ENCODE results near the gene MED13L.

The MED13L gene

GRCh38 chr12:116130431-116130830 lies 147.1 kb downstream of the MED13L start:
- DNase-seq (ENCODE audit: low read depth in 2 of 2) = no peak

- no peak for DNase-seq (ENCODE audit: low read depth in 2 of 2)
Measured at GRCh38 chr12:116128779-116129178, 148.7 kb downstream of the MED13L start.

GRCh38 chr12:116127859-116128258 lies 149.6 kb downstream of the MED13L start:
- no peak for DNase-seq (ENCODE audit: low read depth in 2 of 2)

GRCh38 chr12:116126610-116127009 lies 150.9 kb downstream of the MED13L start:
- DNase-seq (ENCODE audit: low read depth in 2 of 2) = no peak

GRCh38 chr12:116125956-116126566 lies 151.4 kb downstream of the MED13L start:
- no peak for DNase-seq (ENCODE audit: low read depth in 2 of 2)

GRCh38 chr12:116125084-116125483 lies 152.4 kb downstream of the MED13L start:
- no peak for DNase-seq (ENCODE audit: low read depth in 2 of 2)

GRCh38 chr12:116123451-116124258 lies 153.8 kb downstream of the MED13L start:
- DNase-seq (ENCODE audit: low read depth in 2 of 2) = peak; percentile 5 to 6

- no peak for DNase-seq (ENCODE audit: low read depth in 2 of 2)
Measured at GRCh38 chr12:116122628-116123027, 154.9 kb downstream of the MED13L start.

- DNase-seq (ENCODE audit: low read depth in 2 of 2) = no peak
Measured at GRCh38 chr12:116121453-116121871, 156.0 kb downstream of the MED13L start.

- DNase-seq (ENCODE audit: low read depth in 2 of 2) = no peak
Measured at GRCh38 chr12:116116650-116117424, 160.7 kb downstream of the MED13L start.

- no peak for DNase-seq (ENCODE audit: low read depth in 2 of 2)
Measured at GRCh38 chr12:116113398-116114130, 163.9 kb downstream of the MED13L start.

GRCh38 chr12:116106870-116107269 lies 170.6 kb downstream of the MED13L start:
- no peak for DNase-seq (ENCODE audit: low read depth in 2 of 2)

- DNase-seq (ENCODE audit: low read depth in 2 of 2) = no peak
Measured at GRCh38 chr12:116104167-116104767, 173.2 kb downstream of the MED13L start.

GRCh38 chr12:116101991-116102390 lies 175.5 kb downstream of the MED13L start:
- DNase-seq (ENCODE audit: low read depth in 2 of 2) = no peak

- DNase-seq (ENCODE audit: low read depth in 2 of 2) = no peak
Measured at GRCh38 chr12:116099652-116100432, 177.7 kb downstream of the MED13L start.

- DNase-seq (ENCODE audit: low read depth in 2 of 2) = no peak
Measured at GRCh38 chr12:116096874-116097273, 180.6 kb downstream of the MED13L start.

- no peak for DNase-seq (ENCODE audit: low read depth in 2 of 2)
Measured at GRCh38 chr12:116094475-116094874, 183.0 kb downstream of the MED13L start.

GRCh38 chr12:116093915-116094314 lies 183.6 kb downstream of the MED13L start:
- DNase-seq (ENCODE audit: low read depth in 2 of 2) = no peak

- DNase-seq (ENCODE audit: low read depth in 2 of 2) = no peak
Measured at GRCh38 chr12:116092776-116093175, 184.7 kb downstream of the MED13L start.

GRCh38 chr12:116092162-116092561 lies 185.3 kb downstream of the MED13L start:
- no peak for DNase-seq (ENCODE audit: low read depth in 2 of 2)

- no peak for DNase-seq (ENCODE audit: low read depth in 2 of 2)
Measured at GRCh38 chr12:116091579-116091978, 185.9 kb downstream of the MED13L start.
